ENCODE data around the gene ISM1.

The ISM1 gene

GRCh38 chr20:13219327-13220193 lies 1.5 kb upstream of the ISM1 start:
- DNase-seq (ENCODE audit: insufficient read length, low spot score): no peak
- no peak for FAIRE-seq
- TF ChIP-seq SPI1 (IDR thresholded peaks at IDR 0.05; ENCODE audit: low read depth, low read length) (no peak), POLR2A (IDR thresholded peaks at IDR 0.05; ENCODE audit: low read depth, low read length) (no peak), POLR2AphosphoS5 (IDR thresholded peaks at IDR 0.05; ENCODE audit: low read depth, low read length) (no peak), TAF1 (IDR thresholded peaks at IDR 0.05; ENCODE audit: low read depth, low read length) (no peak), PAX5 (IDR thresholded peaks at IDR 0.05; ENCODE audit: insufficient read depth, low read length, severe bottlenecking) (no peak), POU2F2 (IDR thresholded peaks at IDR 0.05; ENCODE audit: low read depth, low read length) (no peak)

- DNase-seq (ENCODE audit: insufficient read length, low spot score) (peak; percentile 26), FAIRE-seq (no peak)
- TF ChIP-seq POU2F2 (IDR thresholded peaks at IDR 0.05; ENCODE audit: low read depth, low read length): no peak
- no peak for TF ChIP-seq TAF1 (IDR thresholded peaks at IDR 0.05; ENCODE audit: low read depth, low read length)
- no peak for TF ChIP-seq SPI1 (IDR thresholded peaks at IDR 0.05; ENCODE audit: low read depth, low read length)
- no peak for TF ChIP-seq POLR2AphosphoS5 (IDR thresholded peaks at IDR 0.05; ENCODE audit: low read depth, low read length)
- no peak for TF ChIP-seq PAX5 (IDR thresholded peaks at IDR 0.05; ENCODE audit: insufficient read depth, low read length, severe bottlenecking)
- TF ChIP-seq POLR2A (IDR thresholded peaks at IDR 0.05; ENCODE audit: low read depth, low read length): no peak
These were observed 725 bp upstream of the ISM1 start for GRCh38 chr20:13220194-13220903.

- DNase-seq (ENCODE audit: insufficient read length, low spot score) (no peak), FAIRE-seq (no peak)
- TF ChIP-seq POU2F2 (IDR thresholded peaks at IDR 0.05; ENCODE audit: low read depth, low read length) (no peak), TAF1 (IDR thresholded peaks at IDR 0.05; ENCODE audit: low read depth, low read length) (no peak), PAX5 (IDR thresholded peaks at IDR 0.05; ENCODE audit: insufficient read depth, low read length, severe bottlenecking) (no peak), SPI1 (IDR thresholded peaks at IDR 0.05; ENCODE audit: low read depth, low read length) (no peak), POLR2AphosphoS5 (IDR thresholded peaks at IDR 0.05; ENCODE audit: low read depth, low read length) (no peak), POLR2A (IDR thresholded peaks at IDR 0.05; ENCODE audit: low read depth, low read length) (no peak)
These were observed 219 bp downstream of the ISM1 start for GRCh38 chr20:13221313-13221672.

GRCh38 chr20:13221673-13222318 lies 722 bp downstream of the ISM1 start:
- no peak for FAIRE-seq
- no peak for TF ChIP-seq POLR2AphosphoS5 (IDR thresholded peaks at IDR 0.05; ENCODE audit: low read depth, low read length)
- no peak for TF ChIP-seq SPI1 (IDR thresholded peaks at IDR 0.05; ENCODE audit: low read depth, low read length)
- TF ChIP-seq TAF1 (IDR thresholded peaks at IDR 0.05; ENCODE audit: low read depth, low read length): no peak
- DNase-seq (ENCODE audit: insufficient read length, low spot score): peak; percentile 70

GRCh38 chr20:13222319-13222716 lies 1.2 kb downstream of the ISM1 start:
- DNase-seq (ENCODE audit: insufficient read length, low spot score): no peak
- FAIRE-seq: no peak
- TF ChIP-seq POLR2A (IDR thresholded peaks at IDR 0.05; ENCODE audit: low read depth, low read length) (no peak), PAX5 (IDR thresholded peaks at IDR 0.05; ENCODE audit: insufficient read depth, low read length, severe bottlenecking) (no peak), POU2F2 (IDR thresholded peaks at IDR 0.05; ENCODE audit: low read depth, low read length) (no peak), SPI1 (IDR thresholded peaks at IDR 0.05; ENCODE audit: low read depth, low read length) (no peak), TAF1 (IDR thresholded peaks at IDR 0.05; ENCODE audit: low read depth, low read length) (no peak), POLR2AphosphoS5 (IDR thresholded peaks at IDR 0.05; ENCODE audit: low read depth, low read length) (no peak)

- FAIRE-seq (no peak), DNase-seq (ENCODE audit: insufficient read length, low spot score) (no peak)
- no peak for TF ChIP-seq POU2F2 (IDR thresholded peaks at IDR 0.05; ENCODE audit: low read depth, low read length)
- no peak for TF ChIP-seq SPI1 (IDR thresholded peaks at IDR 0.05; ENCODE audit: low read depth, low read length)
- TF ChIP-seq TAF1 (IDR thresholded peaks at IDR 0.05; ENCODE audit: low read depth, low read length): no peak
- no peak for TF ChIP-seq POLR2A (IDR thresholded peaks at IDR 0.05; ENCODE audit: low read depth, low read length)
- no peak for TF ChIP-seq PAX5 (IDR thresholded peaks at IDR 0.05; ENCODE audit: insufficient read depth, low read length, severe bottlenecking)
- no peak for TF ChIP-seq POLR2AphosphoS5 (IDR thresholded peaks at IDR 0.05; ENCODE audit: low read depth, low read length)
These were observed 2.9 kb downstream of the ISM1 start for GRCh38 chr20:13223736-13224520.

- no peak for TF ChIP-seq TAF1 (IDR thresholded peaks at IDR 0.05; ENCODE audit: low read depth, low read length)
- no peak for TF ChIP-seq SPI1 (IDR thresholded peaks at IDR 0.05; ENCODE audit: low read depth, low read length)
- no peak for TF ChIP-seq POLR2A (IDR thresholded peaks at IDR 0.05; ENCODE audit: low read depth, low read length)
- FAIRE-seq (no peak), DNase-seq (ENCODE audit: insufficient read length, low spot score) (no peak)
These were observed 5.3 kb downstream of the ISM1 start for GRCh38 chr20:13226367-13226766.

GRCh38 chr20:13228771-13229170 lies 7.7 kb downstream of the ISM1 start:
- TF ChIP-seq POLR2AphosphoS5 (IDR thresholded peaks at IDR 0.05; ENCODE audit: low read depth, low read length): no peak
- TF ChIP-seq PAX5 (IDR thresholded peaks at IDR 0.05; ENCODE audit: insufficient read depth, low read length, severe bottlenecking): no peak
- TF ChIP-seq POLR2A (IDR thresholded peaks at IDR 0.05; ENCODE audit: low read depth, low read length): no peak
- TF ChIP-seq SPI1 (IDR thresholded peaks at IDR 0.05; ENCODE audit: low read depth, low read length): no peak
- TF ChIP-seq TAF1 (IDR thresholded peaks at IDR 0.05; ENCODE audit: low read depth, low read length): no peak
- no peak for TF ChIP-seq POU2F2 (IDR thresholded peaks at IDR 0.05; ENCODE audit: low read depth, low read length)
- FAIRE-seq (no peak), DNase-seq (ENCODE audit: insufficient read length, low spot score) (no peak)

GRCh38 chr20:13229538-13229937 lies 8.5 kb downstream of the ISM1 start:
- FAIRE-seq: no peak
- TF ChIP-seq SPI1 (IDR thresholded peaks at IDR 0.05; ENCODE audit: low read depth, low read length): no peak
- TF ChIP-seq PAX5 (IDR thresholded peaks at IDR 0.05; ENCODE audit: insufficient read depth, low read length, severe bottlenecking): no peak
- no peak for TF ChIP-seq POU2F2 (IDR thresholded peaks at IDR 0.05; ENCODE audit: low read depth, low read length)
- no peak for TF ChIP-seq TAF1 (IDR thresholded peaks at IDR 0.05; ENCODE audit: low read depth, low read length)
- TF ChIP-seq POLR2A (IDR thresholded peaks at IDR 0.05; ENCODE audit: low read depth, low read length): no peak
- no peak for TF ChIP-seq POLR2AphosphoS5 (IDR thresholded peaks at IDR 0.05; ENCODE audit: low read depth, low read length)

More at GRCh38 chr20:13229538-13229937, 8.5 kb downstream of the ISM1 start:
- DNase-seq (ENCODE audit: insufficient read length, low spot score): no peak

Data from GM12891 (cell line).